ENCODE results near the gene E4F1.
"Not testable (repeated sequence)": the region's sequence is repeated elsewhere in the genome, so short reads cannot be mapped to it uniquely, and the experiment has no call there.

E4F1 gene

DNA sequence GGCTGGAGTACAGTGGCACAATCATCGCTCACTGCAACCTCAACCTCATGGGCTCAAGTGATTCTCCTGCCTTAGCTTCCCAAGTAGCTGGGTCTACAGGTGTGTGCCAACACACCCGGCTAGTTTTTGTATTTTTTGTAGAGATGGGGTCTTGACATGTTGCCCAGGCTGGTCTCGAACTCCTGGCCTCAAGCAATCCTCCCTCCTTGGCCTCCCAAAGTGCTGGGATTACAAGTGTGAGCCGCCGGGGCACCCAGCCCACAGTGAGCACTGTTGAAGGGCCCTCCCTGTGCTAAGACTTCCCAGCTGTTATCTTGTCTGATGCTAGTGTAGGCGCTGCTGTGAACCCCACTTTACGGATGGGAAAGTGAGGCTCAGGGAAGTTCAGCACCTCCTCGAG lies 35.0 kb upstream of the E4F1 start:
- H3K4me3 ChIP-seq: no peak overlapping the region

DNA sequence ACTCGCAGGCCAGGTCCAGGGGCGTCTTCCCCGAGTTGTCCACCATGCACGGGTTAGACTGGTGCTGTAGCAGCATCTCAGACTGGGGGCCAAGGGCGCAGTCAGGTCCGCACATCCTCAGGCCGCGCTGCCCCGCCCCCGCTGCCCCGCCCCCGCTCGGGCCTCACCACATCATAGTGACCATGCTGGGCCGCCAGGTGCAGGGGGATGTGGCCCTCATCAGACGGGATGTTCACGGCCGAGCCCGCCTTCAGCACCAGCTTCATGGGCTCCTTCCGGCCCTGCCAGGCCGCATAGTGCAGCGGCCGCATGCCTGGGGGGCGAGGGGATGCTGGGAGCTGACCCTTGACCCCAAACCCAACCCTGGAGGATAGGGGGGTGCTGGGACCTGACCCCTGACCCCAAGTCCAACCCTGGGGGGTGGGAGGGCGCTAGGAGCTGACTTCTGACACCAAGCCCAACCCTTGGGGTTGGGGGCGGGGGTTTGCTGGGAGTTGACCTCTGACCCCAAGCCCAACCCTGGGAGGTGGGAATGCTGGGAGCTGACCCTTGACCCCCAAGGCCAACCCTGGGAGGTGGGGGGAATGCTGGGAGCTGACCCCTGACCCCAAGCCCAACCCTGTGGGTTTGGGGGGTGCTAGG lies 34.0 kb upstream of the E4F1 start:
- no peak overlapping the region for H3K4me3 ChIP-seq
- H3K27ac ChIP-seq: no peak overlapping the region

More for the DNA sequence above, 35.0 kb upstream of the E4F1 start:
- no peak overlapping the region for H3K27ac ChIP-seq

DNA sequence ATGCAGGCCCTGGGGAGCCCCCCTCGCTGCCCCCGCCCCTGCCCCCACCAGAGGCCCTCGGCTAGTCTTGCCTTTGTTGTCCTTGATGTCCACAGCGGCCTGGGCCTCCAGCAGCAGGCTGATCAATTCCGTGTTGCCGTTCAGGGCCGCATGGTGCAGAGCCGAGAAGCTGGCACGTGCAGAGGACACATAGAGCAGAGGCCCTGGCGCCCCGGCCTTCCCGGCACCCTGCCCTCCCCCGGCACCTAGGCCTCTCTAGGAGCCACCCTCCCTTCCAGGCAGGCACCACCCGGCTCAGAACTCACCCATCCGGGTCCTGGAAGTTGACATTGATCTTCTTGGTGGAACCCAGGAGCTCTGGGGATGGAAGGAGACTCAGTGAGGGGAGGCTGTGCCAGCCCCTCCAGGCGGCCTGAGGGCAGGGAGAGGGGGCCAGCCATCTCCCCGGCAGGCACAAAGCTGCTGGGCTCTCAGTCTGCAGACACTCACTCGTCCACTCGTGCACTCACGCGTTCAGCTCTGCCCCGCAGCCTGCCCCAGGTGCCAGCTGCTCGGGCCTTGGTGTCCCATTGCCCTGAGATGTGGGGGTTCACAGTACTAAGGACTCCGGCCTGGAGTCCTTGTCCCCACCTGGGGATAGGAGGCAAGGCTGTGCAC lies 33.3 kb upstream of the E4F1 start:
- H3K27ac ChIP-seq: no peak overlapping the region

DNA sequence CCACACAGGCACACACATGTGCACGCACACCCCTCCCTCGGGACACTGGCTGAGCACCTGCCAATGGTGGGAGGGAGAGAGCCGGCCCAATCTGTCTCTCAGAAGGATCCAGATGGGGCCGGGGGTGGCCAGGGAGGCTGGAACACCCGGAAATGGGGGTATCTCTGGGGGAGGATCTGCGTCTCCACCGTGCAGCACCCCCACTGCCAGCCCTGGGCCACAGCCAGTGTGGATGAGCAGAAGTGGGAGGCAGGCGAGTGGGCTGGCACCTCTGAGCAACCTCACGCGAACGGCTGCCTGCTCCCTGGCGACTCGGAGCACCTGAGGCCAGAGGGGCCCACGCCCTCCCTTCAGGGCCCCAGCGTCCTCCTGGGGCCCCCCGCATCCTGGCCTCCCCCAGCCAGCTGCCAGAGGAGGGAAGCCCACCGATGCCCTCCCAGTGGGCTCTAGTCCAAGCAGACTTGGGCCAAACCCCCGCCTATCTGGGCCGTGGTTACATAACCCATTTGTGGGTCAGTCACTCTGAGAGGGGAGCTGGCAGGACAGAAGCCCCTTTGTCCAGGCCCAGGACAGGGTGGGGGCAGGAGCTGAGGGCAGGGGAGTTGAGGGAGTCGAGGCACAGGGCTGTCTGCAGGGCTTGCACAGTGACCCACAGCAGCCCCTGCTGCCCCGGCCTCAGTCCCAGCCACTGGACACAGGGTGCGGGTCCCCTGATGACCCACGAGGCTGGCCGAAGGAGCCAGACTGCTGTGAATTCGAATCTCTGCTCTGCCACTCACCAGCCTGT lies 32.5 kb upstream of the E4F1 start:
- Histone ChIP-seq H3K27ac (no peak overlapping the region), H3K4me3 (no peak overlapping the region)

More for the DNA sequence above, 33.3 kb upstream of the E4F1 start:
- no peak overlapping the region for H3K4me3 ChIP-seq

DNA sequence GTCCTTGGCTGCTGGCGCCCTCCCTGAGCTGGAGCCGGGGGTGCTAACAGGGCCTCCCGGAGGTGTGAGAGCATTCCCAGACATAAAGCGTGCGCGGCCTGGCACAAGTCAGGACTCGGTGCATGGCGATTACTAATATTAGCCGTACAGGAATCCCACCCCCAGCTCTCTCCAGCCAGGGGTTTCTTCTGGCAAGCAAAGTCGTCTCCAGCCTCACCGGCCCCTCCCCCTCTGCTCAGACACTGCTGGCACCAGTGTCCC lies 32.0 kb upstream of the E4F1 start:
- Histone ChIP-seq H3K27ac (no peak overlapping the region), H3K4me3 (no peak overlapping the region)

DNA sequence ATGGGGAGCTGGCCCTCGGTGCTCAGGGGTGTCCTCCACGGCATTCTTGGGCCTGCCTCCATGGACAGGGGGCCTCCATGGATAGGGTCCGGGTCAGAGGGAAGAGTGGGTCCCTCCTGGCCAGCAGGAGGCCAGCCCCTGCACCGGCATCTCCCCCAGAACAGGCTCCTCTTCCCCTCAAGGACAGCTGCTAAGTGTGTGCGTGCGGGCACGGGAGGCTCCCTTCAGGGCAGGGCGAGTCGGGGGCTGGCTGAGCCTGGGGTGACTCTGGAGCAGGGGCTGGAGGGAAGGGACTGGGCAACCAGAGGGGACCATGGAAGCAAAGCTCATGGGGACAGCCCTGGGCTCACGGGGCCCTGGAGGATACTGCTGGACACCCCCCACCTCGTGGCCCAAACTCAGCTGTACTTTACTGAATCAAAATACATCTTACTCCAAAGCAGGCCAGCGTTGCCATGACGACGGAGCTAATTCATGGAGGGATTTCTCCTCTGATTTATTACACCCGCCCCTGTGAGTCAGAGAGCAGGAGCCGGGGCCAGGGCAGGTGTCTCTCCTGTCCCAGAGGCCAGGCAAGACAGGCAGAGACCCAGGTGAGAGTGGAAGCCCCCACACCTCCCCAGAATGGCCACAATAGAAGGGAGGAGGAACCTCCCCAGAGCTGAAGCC lies 29.1 kb upstream of the E4F1 start:
- Histone ChIP-seq H3K27ac (no peak overlapping the region), H3K4me3 (no peak overlapping the region)

DNA sequence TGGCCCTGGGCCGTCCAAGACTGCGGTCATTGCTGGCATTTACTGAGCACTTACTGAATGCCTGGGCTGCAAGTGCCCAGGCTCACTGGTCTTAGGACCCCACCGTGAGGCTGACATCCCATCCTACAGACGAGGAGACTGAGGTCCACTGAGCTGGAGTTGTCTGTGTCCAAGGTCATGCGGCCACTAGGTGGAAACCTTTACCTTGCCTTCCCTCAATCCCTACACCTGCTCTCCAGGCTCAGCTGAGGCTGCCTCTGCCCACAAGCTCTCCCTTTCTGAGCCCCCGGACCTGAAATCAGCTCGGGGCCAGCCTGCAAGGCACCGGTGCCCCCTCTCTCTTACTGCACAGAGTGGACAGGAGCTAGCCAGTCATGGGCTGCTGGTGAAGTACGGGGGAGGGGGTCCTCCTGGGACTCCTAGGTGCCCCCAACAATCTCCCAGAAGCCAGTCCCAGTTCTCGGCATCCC lies 28.5 kb upstream of the E4F1 start:
- Histone ChIP-seq H3K4me3 (no peak overlapping the region), H3K27ac (no peak overlapping the region)

DNA sequence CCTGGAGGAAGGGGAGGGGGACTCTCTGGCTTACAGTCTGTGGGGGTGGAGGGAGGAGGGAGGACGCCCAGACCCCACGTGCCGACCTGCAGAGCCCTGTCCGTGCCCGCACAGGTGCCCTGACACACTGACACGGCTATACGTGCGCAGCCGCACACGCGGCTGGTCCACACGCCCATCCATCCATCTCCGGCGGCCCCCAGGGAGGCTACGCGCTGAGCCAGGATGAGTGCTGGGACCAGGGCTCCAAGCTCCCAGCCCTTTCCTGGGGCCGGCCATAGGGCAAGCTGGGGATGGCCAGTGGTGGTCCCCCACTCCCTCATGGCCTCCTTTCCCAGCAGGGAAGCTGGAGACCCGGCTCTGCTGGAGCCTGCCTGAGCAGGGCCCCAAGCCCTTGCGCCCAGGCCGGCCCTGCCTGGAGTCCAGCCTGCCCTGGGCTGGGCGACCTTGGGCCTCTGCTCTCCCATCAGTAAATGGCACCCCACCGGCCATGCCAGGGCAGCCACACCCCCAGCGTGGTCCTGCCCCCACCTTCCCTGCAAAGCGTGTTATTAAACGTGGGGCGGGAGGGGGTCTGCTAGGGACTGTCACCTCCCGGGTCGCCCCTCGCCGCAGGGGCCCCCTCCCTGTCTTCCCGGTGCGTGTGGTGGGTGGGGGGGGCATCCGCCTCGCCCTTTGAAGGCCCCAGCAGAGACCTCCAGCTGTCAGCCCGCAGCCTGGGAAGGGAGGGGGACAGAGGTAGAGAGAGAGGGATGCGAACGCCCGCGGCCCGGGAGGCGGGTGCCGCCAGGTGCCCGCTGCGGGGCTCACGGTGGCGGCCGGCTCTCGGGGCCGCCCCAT lies 27.8 kb upstream of the E4F1 start:
- peak overlapping the region in 6 of 7 experiments; percentile 3 to 49 (median 24) for H3K4me3 ChIP-seq

DNA sequence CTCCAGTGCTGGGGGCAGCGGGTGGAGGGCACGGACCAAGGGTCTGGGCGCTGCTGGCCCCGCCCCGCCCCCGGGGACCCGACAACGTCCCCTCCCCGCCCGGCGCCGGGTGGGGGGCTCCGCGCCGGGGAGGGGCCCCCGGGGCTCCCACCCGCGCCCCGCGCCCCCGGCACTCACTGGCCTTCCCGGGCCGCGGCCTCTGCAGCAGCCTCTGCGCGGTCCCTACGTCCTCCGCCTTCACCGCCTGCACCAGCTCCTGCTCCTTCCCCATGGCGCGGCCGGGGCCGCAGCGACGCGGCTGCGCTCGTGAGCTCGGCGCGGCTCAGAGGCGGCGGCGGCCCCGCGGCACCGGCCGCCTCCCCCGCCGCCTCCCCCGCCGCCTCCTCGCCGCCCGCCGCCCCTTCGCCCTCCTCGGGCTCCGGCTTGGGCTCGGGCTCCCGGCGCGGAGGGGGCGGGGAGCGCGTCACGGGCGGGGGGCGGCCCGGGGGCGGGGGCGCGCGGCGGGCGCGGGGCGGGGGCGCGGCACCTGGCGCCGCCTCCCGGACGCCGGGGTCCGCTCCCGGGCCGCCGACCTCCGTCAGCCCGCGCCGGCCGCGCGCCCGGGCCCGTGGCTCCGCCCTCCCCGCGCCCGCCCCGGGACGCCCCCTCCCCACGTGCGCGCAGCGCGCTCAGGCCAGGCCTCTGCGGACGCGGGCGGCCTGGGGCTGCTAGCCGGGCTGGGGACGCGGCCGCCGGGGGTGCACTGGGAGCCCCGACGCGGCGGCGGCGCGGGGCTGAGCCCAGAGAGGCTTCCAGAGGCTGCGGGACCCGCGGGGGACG lies 27.0 kb upstream of the E4F1 start, which contains the start of gene CASKIN1:
TSS of gene CASKIN1 (minus strand) at position 444 of the 819 bp plus-strand sequence. CDS start at position 271, 173 bp downstream.
- peak within 1 kb of the TSS in 1 of 21 experiments; percentile 3 for H3K27ac ChIP-seq
- H3K4me3 ChIP-seq: peak within 1 kb of the TSS in 6 of 7 experiments; percentile 3 to 49 (median 24)

More for the DNA sequence above, 27.8 kb upstream of the E4F1 start:
- H3K27ac ChIP-seq: peak overlapping the region in 1 of 21 experiments; percentile 3

DNA sequence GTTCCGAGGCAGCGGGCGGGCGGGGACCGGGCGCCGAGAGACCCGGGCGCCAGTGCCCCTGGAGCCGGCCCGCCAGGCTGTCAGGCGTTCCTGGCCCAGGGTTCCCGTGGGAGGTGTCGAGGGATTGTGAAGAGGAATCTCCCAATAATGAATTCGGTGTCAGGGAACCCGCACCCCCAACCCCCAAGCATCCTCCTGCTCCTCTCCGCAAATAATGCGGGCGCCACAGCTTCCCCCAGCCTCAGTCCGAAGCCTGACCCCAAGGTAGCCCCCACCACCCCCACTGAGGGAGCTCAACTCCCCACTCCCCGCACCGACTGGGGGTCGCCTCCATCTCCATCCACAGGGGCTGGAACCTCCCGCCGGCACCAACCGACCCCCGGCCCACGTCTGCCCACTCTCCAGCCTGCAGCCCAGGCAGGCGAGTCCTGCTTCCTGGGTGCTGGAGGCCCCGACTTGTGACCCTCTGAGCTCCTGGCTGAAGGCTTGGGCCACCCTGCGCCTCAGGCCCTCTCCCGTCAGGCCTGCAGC lies 26.3 kb upstream of the E4F1 start:
- H3K27ac ChIP-seq: no peak overlapping the region
- H3K4me3 ChIP-seq: peak overlapping the region in 2 of 7 experiments; percentile 7 to 27

DNA sequence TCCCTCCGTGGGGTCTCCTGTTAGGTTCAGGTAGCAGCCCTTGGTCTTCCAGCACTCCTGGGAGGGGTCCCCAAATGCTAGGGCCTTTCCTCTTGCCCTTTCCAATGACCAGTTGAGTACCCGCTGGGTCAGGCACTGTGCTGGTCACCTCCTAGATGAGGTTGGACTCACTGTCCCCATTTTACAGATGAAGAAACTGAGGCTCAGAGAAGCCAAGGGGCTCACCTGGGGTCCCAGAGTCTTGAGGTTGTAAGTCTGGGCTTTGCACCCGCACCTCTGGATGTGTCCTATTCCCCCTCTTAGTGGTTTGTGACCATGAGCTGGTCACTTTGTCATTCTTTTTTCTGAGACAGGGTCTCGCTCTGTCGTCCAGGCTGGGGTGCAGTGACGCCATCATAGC lies 25.6 kb upstream of the E4F1 start:
- no peak overlapping the region for H3K27ac ChIP-seq
- no peak overlapping the region for H3K4me3 ChIP-seq

DNA sequence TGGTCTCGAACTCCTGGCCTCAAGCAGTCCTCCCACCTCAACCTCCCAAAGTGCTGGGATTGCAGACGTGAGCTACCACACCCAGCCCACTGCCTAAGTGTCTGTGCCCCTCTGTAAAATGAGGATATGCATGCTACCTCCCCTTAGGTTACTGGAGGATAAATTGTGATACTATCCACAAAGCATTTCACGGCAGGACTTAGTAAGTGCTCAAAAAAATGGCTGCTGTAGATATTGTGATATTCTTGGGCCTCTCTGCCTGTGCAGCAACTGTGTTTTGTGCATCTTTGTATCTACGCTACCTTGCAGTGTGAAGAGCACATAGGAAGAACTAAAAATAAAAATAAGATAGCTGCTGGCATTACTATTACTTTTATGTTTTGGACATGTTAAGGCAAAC lies 25.1 kb upstream of the E4F1 start:
- Histone ChIP-seq H3K4me3 (no peak overlapping the region), H3K27ac (no peak overlapping the region)

DNA sequence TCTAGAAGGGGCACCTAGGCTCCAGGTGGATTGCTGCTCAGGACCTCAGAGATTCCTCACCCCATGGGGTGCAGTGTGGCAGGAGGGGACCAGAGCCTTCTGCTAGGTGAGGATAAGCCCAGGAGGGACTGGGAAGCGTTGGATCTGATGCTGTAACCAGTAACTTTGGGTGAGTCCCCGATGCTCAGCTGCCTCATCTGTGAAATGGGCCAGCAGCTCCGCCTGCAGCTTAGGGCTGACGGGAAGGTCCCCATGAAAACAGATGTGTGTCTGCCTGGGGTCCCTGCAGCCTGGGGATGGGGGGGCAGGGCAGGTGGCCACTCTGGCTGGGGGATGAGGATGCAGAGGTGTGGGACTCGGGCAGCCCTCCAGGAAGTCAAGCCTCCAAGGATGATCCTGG lies 24.3 kb upstream of the E4F1 start:
- Histone ChIP-seq H3K27ac (no peak overlapping the region), H3K4me3 (no peak overlapping the region)

DNA sequence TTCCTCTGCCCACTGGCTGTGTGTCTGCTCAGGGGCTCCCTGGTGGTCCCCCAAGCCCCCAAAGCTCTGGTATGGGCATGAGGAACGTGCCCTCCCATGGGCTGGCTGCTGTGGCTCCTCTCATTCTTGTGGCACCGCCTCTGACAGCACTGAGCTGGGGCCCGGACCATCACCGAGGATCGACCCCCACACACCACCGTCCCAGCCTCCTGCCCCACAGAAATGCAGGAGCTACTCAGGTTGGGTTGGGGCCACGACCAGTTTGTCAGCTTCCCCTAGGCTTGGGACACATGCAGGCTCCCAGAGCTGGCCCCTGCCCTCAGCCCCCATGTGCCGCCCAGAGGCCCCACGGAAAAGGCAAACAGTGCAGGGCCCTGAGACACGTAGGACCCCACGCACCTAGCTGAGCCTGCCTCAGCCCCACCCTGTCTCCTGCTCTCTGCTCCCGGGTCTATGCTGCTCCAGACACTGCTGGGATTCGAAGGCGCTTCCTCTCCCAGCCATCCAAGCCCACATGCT lies 23.7 kb upstream of the E4F1 start:
- no peak overlapping the region for H3K27ac ChIP-seq
- no peak overlapping the region for H3K4me3 ChIP-seq

DNA sequence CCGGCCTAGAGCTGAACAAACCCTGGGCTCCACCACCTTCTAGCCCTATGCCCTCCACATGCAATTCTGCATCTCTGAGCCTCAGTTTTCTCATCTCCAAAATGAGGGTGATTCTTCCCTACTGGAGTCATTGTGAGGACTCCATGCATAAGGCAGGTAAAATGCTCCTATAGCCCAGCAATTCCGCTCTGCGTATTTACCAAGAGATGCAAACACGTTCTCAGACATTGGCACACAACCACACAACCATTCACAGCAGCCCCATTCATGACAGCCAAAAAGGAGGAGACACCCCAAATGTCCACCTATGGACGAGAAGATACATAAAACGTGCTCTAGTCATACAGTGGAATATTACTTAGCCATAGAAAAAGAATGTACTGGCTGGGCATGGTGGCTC lies 23.1 kb upstream of the E4F1 start:
- Histone ChIP-seq H3K27ac (no peak overlapping the region), H3K4me3 (no peak overlapping the region)

DNA sequence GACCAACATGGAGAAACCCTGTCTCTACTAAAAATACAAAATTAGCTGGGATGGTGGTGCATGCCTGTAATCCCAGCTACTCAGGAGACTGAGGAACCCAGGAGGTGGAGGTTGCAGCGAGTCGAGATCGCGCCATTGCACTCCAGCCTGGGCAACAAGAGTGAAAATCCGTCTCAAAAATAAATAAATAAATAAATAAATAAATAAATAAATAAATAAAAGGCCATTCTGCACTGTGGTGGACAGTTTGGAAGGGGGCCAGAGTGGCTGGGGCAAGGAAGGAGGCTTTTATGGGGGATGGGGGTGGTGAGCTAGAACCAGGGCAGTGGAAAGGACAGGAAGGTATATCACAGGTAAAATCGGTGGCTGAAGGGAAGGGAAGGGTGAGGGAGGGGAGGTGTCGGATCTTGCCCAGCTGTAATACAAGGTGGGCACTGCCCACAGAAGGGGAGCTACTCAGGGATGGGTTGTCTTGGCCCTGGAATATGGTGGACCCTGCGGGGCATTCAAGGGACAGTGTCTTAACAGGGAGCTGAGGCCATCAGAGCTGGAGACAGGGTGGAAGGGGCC lies 20.2 kb upstream of the E4F1 start:
- H3K4me3 ChIP-seq, H3K27ac ChIP-seq: not testable (repeated sequence)

DNA sequence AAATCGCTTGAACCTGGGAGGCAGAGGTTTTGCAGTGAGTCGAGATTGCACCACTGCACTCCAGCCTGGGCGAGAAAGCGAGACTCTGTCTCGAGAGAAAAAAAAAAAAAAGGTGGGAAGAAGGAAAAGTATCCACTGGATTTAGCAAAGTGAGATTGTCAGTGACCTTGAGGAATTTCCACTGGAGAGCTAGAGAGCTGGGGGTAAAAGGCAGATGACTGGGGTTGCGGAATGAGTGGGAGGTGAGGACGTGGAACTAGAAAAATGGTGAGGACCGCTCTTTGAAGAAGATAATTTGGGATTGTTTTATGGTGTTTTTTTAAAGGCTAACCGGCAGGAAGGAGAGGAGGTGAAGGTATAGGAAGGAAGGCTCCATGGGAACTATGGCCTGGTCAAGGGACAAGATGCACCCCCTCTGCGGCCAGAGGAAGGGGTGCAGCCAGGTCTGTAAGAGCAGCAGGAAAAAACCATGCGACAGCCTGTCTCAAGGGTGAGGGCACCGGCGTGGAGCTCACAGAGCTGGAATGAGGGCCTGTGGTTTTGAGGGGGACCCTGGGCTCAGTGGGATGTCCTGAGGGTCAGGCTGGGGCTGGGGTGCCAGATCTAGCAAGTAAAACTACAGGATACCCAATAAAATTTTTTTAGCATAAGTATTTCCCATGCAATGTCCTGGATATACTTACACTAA lies 18.8 kb upstream of the E4F1 start:
- peak overlapping the region in 20 of 21 experiments; percentile 91 to 100 (median 99) for H3K27ac ChIP-seq
- peak overlapping the region; percentile 56 to 82 (median 73) for H3K4me3 ChIP-seq
